Panc1 (cell line): Measurements from ENCODE around the gene PWWP3B. TPM values are rescaled to one million over a fixed set of nuclear protein-coding genes. Genes with fewer than 3 reads are reported as not detected.

Experiments
- ATAC-seq: fragments of 200-7000 bp; cut with Tn5 transposase; 2 replicates; pipeline ENCODE4 v1.9.1; 2020; ENCODE audit warnings: mild to moderate bottlenecking, moderate library complexity
- BruUV-seq: library from RNA; stranded (reverse); fragments of 400-500 nt; replicated peaks from 2 replicates; lab custom pipeline; 2021; lab: Mats Ljungman, UMichigan
- CTCF ChIA-PET: fragments of 300-600 bp; sonication (Branson Sonifier 250); formaldehyde crosslinking; loops from one replicate; lab custom pipeline; 2022; ENCODE audit warnings: antibody characterized with exemption; lab: Charles Lee
- POLR2A ChIA-PET: fragments of 300-600 bp; sonication (Branson Sonifier 250); formaldehyde crosslinking; loops from one replicate; lab custom pipeline; 2022; ENCODE audit warnings: antibody characterized with exemption; lab: Charles Lee
- DNase-seq: peaks from one replicate; pipeline ENCODE4 v3.0.0-alpha.2; 2010; ENCODE audit warnings: low read depth, low spot score
- H3K27ac ChIP-seq: 2 replicates; pipeline ENCODE4 v1.5.1; 2011; ENCODE audit warnings: mild to moderate bottlenecking, low read length, inconsistent platforms
- H3K27me3 ChIP-seq: fragments of 200-500 bp; sonication (Bioruptor generic); 2 replicates; pipeline ENCODE4 v1.6.0; 2014; ENCODE audit warnings: low read length, inconsistent platforms; ENCODE audit not compliant: control insufficient read depth, insufficient read depth
- H3K36me3 ChIP-seq: fragments of 200-500 bp; sonication (Bioruptor generic); 2 replicates; pipeline ENCODE4 v1.5.1; 2014; ENCODE audit warnings: inconsistent platforms, mild to moderate bottlenecking, low read length, moderate library complexity; ENCODE audit not compliant: control insufficient read depth, insufficient read depth
- H3K4me1 ChIP-seq: 2 replicates; pipeline ENCODE4 v1.5.1; 2011; ENCODE audit warnings: inconsistent platforms, mild to moderate bottlenecking, low read length, moderate library complexity; ENCODE audit not compliant: control insufficient read depth, insufficient read depth
- H3K4me3 ChIP-seq, 2 experiments: 2 replicates each; pipeline ENCODE4 v1.5.1; 2011 to 2012; ENCODE audit warnings: low read depth in 2 of 2, low read length in 2 of 2, mild to moderate bottlenecking in 2 of 2, inconsistent platforms in 1 of 2, moderate library complexity in 1 of 2
- H3K9me3 ChIP-seq: fragments of 200-500 bp; sonication (Bioruptor generic); 2 replicates; pipeline ENCODE4 v1.5.1; 2014; ENCODE audit warnings: low read depth, mild to moderate bottlenecking, inconsistent platforms, low read length, moderate library complexity; ENCODE audit not compliant: control insufficient read depth, insufficient read depth
- POLR2AphosphoS5 ChIP-seq: IDR thresholded peaks from 2 replicates; pipeline ENCODE4 v1.6.1; 2012; ENCODE audit warnings: mild to moderate bottlenecking, low read depth, low read length, moderate library complexity
- REST ChIP-seq, 2 experiments: IDR thresholded peaks; 2 replicates each; pipeline ENCODE4 v1.6.1; 2011 to 2012; ENCODE audit warnings: low read depth in 2 of 2, control low read depth in 1 of 2, low read length in 1 of 2, mild to moderate bottlenecking in 1 of 2, moderate library complexity in 1 of 2; ENCODE audit not compliant: insufficient read depth in 1 of 2
- SIN3A ChIP-seq: IDR thresholded peaks from 2 replicates; pipeline ENCODE4 v1.6.1; 2012; ENCODE audit warnings: low read depth, mild to moderate bottlenecking, low read length, moderate library complexity, borderline replicate concordance; ENCODE audit not compliant: insufficient read depth
- TCF7L2 ChIP-seq: IDR thresholded peaks from 2 replicates; pipeline ENCODE4 v1.6.1; 2011; ENCODE audit warnings: mild to moderate bottlenecking, low read depth, low read length, inconsistent platforms
- in situ Hi-C: cut with HindIII; loops from 2 replicates; pipeline ENCODE4 v1.10.0; 2016; ENCODE audit warnings: low sequenced_read_pairs, low pct_unique_long_range_greater_than_20kb
- intact Hi-C: fragments of 100-400 bp; cut with micrococcal nuclease; formaldehyde crosslinking; loops from one replicate; pipeline ENCODE4 v1.10.0; 2022; ENCODE audit not compliant: unreplicated experiment
- total RNA-seq: library from RNA; stranded (reverse); gene quantifications from one replicate; pipeline ENCODE4 v1.2.1, GENCODE V29; 2021; ENCODE audit not compliant: unreplicated experiment
- TF ChIP-seq, protein P1 (sequence below): fragments of 450-650 bp; IDR thresholded peaks from 2 replicates; pipeline ENCODE4 v1.5.1; 2017; ENCODE audit warnings: mild to moderate bottlenecking

Gene PWWP3B
- total RNA-seq, 1 experiment from 2014 or later, result not detected

- TF ChIP-seq, protein P1, sequence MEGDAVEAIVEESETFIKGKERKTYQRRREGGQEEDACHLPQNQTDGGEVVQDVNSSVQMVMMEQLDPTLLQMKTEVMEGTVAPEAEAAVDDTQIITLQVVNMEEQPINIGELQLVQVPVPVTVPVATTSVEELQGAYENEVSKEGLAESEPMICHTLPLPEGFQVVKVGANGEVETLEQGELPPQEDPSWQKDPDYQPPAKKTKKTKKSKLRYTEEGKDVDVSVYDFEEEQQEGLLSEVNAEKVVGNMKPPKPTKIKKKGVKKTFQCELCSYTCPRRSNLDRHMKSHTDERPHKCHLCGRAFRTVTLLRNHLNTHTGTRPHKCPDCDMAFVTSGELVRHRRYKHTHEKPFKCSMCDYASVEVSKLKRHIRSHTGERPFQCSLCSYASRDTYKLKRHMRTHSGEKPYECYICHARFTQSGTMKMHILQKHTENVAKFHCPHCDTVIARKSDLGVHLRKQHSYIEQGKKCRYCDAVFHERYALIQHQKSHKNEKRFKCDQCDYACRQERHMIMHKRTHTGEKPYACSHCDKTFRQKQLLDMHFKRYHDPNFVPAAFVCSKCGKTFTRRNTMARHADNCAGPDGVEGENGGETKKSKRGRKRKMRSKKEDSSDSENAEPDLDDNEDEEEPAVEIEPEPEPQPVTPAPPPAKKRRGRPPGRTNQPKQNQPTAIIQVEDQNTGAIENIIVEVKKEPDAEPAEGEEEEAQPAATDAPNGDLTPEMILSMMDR, result no peak
- TF ChIP-seq REST (IDR thresholded peaks at IDR 0.05; ENCODE audit: insufficient read depth in 1 of 2, low read depth in 2 of 2, low read length in 1 of 2) (no peak), SIN3A (no peak), TCF7L2 (no peak), POLR2AphosphoS5 (no peak)
- in situ Hi-C loops (no loop called here), intact Hi-C loops (no loop called here)
- Histone ChIP-seq H3K9me3 (no peaks in the 10 kb centered on the region), H3K36me3 (no peaks in the 10 kb centered on the region), H3K27me3 (no peaks in the 10 kb centered on the region), H3K4me1 (no peaks in the 10 kb centered on the region), H3K27ac (no peak overlapping the region), H3K4me3 (no peak overlapping the region)
- no TSS peak for BruUV-seq
- CTCF ChIA-PET, result no interaction called here
- POLR2A ChIA-PET, result no interaction called here
- no peak for DNase-seq
- no peak for ATAC-seq
Observed at GRCh38 chrX:106201502-106202178, 33.5 kb downstream of the PWWP3B start.

- H3K27ac ChIP-seq, result no peak overlapping the region
- intact Hi-C loops (no loop called here), in situ Hi-C loops (no loop called here)
- TF ChIP-seq, protein P1, result no peak; the same call in 1 of the 2 replicates
- TF ChIP-seq SIN3A (no peak), TCF7L2 (no peak), REST (IDR thresholded peaks at IDR 0.05; ENCODE audit: insufficient read depth in 1 of 2, low read depth in 2 of 2, low read length in 1 of 2) (no peak), POLR2AphosphoS5 (no peak)
- no peaks in the 10 kb centered on the region for H3K9me3 ChIP-seq
- H3K27me3 ChIP-seq, result no peaks in the 10 kb centered on the region
- ATAC-seq, result no peak
- H3K36me3 ChIP-seq, result no peaks in the 10 kb centered on the region
- BruUV-seq, result no TSS peak
- CTCF ChIA-PET, result no interaction called here
- POLR2A ChIA-PET, result no interaction called here
- no peaks in the 10 kb centered on the region for H3K4me1 ChIP-seq
- H3K4me3 ChIP-seq, result no peak overlapping the region
- DNase-seq, result no peak
Observed at GRCh38 chrX:106203315-106203714, 35.2 kb downstream of the PWWP3B start.
